Left colon (tissue), 2 donors: Measurements from ENCODE around the gene SPRR3. TPM values are rescaled to one million over a fixed set of nuclear protein-coding genes. Genes with fewer than 3 reads are reported as not detected.

Experiments
- ATAC-seq: fragments of 200-7000 bp; cut with Tn5 transposase; one replicate; pipeline ENCODE4 v1.9.1; 2020; ENCODE audit warnings: mild to moderate bottlenecking, moderate library complexity
- DNase-seq, 2 donors: peaks; one replicate each; pipeline ENCODE4 v3.0.0-alpha.2; 2020
- intact Hi-C, 2 donors: fragments of 100-400 bp; cut with DNase I in 1 of 2; cut with micrococcal nuclease in 1 of 2; formaldehyde crosslinking; loops; one replicate each; pipeline versions ENCODE4 v1.11.2 to v1.14.0; 2022; cut with DNase I, micrococcal nuclease
- total RNA-seq, 2 donors: library from RNA; stranded (reverse); fragmentation: NEBNext Ultra II Directional; extraction: Animal tissue kit (Norgen Biotek cat#: 25700); gene quantifications; one replicate each; pipeline ENCODE4 v1.2.1, GENCODE V29; 2021
- donor health status: DM: no; HTN: no; CAD: no.
- donor health status: DM: yes; HTN: yes; CAD: no.

SPRR3 gene
- total RNA-seq, 2 donors from 2014 or later, result not detected

DNA sequence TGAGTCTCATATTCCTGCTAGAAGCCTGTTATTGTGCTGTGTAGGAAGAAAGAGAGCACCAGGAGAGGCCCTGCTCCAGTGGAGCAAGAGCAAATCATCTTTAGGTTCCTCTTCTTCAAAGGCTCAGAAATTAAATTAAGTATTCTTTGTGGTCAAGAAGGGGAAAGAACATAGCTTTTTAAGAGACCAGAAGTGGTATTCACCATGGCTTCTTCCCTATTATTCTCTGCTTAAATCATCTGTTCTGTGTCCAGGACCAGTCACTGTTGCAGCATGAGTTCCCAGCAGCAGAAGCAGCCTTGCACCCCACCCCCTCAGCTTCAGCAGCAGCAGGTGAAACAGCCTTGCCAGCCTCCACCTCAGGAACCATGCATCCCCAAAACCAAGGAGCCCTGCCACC lies 30.5 kb downstream of the SPRR3 start:
- intact Hi-C loops, result no loop called here
- DNase-seq, result no peak
- no peak for ATAC-seq

DNA sequence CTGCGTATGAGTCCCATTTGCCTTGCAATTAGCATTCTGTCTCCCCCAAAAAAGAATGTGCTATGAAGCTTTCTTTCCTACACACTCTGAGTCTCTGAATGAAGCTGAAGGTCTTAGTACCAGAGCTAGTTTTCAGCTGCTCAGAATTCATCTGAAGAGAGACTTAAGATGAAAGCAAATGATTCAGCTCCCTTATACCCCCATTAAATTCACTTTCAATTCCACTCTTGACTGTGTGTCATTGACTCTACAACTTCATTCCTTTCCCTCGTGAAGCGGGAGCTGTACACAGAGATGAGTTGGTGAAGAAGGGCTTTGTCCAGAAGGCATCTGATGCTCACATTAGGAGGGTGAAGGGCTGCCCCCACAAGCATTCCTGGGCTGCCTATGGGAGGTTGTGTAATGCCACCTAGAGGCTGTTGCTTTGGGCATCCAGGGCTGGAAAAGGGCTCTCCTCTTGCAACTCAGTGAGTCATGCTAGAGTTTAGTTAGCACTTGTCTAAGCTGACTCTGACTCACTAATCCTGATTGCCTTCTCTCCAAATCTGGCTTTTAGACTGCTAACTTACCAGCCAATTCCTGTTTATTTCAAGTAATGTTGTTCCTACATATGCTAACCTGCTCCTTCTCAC lies 31.2 kb downstream of the SPRR3 start:
- no peak for DNase-seq
- no peak for ATAC-seq
- intact Hi-C loops, result no loop called here

DNA sequence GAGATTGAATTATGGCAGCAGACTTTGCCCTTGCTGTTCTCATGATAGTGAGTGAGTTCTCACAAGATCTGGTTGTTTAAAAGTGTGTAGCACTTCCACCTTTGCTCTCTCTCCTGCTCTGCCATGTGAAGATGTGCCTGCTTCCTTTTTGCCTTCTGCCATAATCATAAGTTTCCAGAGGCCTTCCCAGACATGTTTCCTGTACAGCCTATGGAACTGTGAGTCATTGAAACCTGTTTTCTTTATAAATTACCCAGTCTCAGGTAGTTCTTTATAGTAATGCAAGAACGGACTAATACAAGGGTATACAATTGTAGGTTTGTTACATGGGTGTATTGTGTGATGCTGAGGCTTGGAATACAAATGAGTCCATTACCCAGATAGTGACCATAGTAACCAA lies 33.7 kb downstream of the SPRR3 start:
- intact Hi-C loops, result no loop called here
- ATAC-seq (no peak), DNase-seq (no peak)

DNA sequence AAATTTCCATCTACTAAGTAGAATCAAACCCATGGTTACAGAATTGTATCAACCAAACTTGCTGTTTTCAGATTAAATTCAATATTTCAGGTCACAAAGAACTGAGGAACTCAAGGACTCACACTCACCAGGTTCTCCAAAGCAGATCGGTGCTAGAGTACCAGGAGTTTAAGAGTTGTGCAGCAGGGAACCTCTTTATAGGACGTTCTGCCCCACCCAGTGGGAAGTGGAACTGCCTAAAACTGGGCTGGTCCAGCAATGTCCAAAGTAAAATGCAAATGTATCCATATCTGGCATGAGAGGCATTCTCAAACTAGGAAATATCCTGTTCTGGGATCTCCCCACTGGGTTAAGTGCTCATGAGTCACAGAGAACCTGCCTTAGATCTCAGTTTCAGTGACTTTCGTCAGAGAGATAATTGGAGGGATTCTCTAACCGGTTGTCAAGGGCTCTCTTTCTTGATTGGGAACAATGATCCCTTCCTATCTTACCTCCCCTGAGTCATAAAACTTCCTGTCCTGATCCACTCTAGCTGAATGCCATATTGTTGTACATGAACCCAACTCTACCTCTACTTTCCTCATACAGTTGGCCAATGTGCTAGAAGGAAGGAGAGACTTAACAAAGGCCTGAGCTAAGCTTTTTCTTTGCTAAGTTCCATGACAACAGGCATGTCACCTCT lies 39.5 kb downstream of the SPRR3 start, which contains the start of gene SPRR2D:
TSS of gene SPRR2D (minus strand) at position 171 of the 682 bp plus-strand sequence. CDS start 774 bp downstream, outside the sequence.
- DNase-seq, result no peak
- no peak for ATAC-seq
- intact Hi-C loops, result no loop called here

DNA sequence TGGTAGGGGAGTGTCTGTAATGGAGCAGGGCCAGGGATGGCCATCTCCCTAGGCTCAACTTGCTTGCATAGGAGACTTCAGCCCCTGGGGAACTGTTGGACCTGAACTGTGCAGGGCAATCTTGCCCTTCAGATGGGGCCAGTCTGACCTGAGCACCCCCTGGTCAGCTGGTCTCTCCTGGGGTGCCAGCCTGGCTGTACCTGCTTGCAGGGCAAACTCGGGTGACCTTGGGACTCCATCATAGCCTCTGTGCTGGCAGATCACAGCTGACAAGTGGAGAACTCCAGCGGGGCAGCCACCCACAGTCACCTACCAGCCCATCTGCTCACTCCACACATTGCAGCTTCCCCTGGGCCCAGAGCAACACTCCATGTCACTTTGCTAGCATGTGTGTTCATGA lies 47.7 kb downstream of the SPRR3 start:
- intact Hi-C loops, result no loop called here
- DNase-seq, result no peak
- no peak for ATAC-seq

Other genes starting within 250 kb of the SPRR3 start
- gene KPRP, start 243.7 kb upstream of the SPRR3 start, total RNA-seq, result not detected
- not detected for gene LCE1F, start 226.6 kb upstream of the SPRR3 start, total RNA-seq
- not detected for gene LCE1E, start 215.5 kb upstream of the SPRR3 start, total RNA-seq
- not detected for gene LCE1D, start 205.0 kb upstream of the SPRR3 start, total RNA-seq
- gene LCE1C, start 195.1 kb upstream of the SPRR3 start, total RNA-seq, result not detected
- not detected for gene LCE1B, start 189.8 kb upstream of the SPRR3 start, total RNA-seq
- gene LCE1A, start 174.3 kb upstream of the SPRR3 start, total RNA-seq, result not detected
- gene LCE6A, start 158.9 kb upstream of the SPRR3 start, total RNA-seq, result not detected
- gene LCE7A, start 141.8 kb upstream of the SPRR3 start, total RNA-seq, result not detected
- gene SMCP, start 123.4 kb upstream of the SPRR3 start, total RNA-seq, result not detected
- not detected for gene IVL, start 93.2 kb upstream of the SPRR3 start, total RNA-seq
- gene SPRR5, start 54.5 kb upstream of the SPRR3 start, total RNA-seq, result not detected
- not detected for gene SPRR4, start 31.1 kb upstream of the SPRR3 start, total RNA-seq
- gene SPRR1A, start 17.7 kb upstream of the SPRR3 start, total RNA-seq, result not detected
- not detected for gene SPRR1B, start 29.5 kb downstream of the SPRR3 start, total RNA-seq
- gene SPRR2D, start 39.4 kb downstream of the SPRR3 start, total RNA-seq, result not detected
- not detected for gene SPRR2A, start 55.8 kb downstream of the SPRR3 start, total RNA-seq
- not detected for gene SPRR2B, start 69.9 kb downstream of the SPRR3 start, total RNA-seq
- not detected for gene SPRR2E, start 92.8 kb downstream of the SPRR3 start, total RNA-seq
- not detected for gene SPRR2F, start 111.8 kb downstream of the SPRR3 start, total RNA-seq
- gene SPRR2G, start 149.1 kb downstream of the SPRR3 start, total RNA-seq, result not detected
- not detected for gene LELP1, start 201.7 kb downstream of the SPRR3 start, total RNA-seq
- gene PRR9, start 215.8 kb downstream of the SPRR3 start, total RNA-seq, result not detected